Stimulated activated naive CD8-positive, alpha-beta T cell treated with anti-CD3 and anti-CD28 coated beads, Interleukin-15, Interleukin-2, amounts not matched to agents 100 ng/mL and 50 ng/mL, for 24 hours (primary cell): Measurements from ENCODE around the gene LYAR.

Experiments used
- H3K27ac Mint-ChIP-seq: one replicate; pipeline ENCODE4 v1.8.0; 2021; ENCODE audit warnings: mild to moderate bottlenecking, mixed read lengths
- H3K27me3 Mint-ChIP-seq: one replicate; pipeline ENCODE4 v1.8.0; 2021; ENCODE audit warnings: mixed read lengths
- H3K36me3 Mint-ChIP-seq: one replicate; pipeline ENCODE4 v1.8.0; 2021; ENCODE audit warnings: low read depth, mixed read lengths
- H3K4me1 Mint-ChIP-seq: one replicate; pipeline ENCODE4 v1.8.0; 2021; ENCODE audit warnings: low read depth, mixed read lengths
- H3K4me3 Mint-ChIP-seq: one replicate; pipeline ENCODE4 v1.8.0; 2021; ENCODE audit warnings: mild to moderate bottlenecking, mixed read lengths
- H3K9me3 Mint-ChIP-seq: one replicate; pipeline ENCODE4 v1.8.0; 2021; ENCODE audit warnings: mixed read lengths

LYAR gene, protein sequence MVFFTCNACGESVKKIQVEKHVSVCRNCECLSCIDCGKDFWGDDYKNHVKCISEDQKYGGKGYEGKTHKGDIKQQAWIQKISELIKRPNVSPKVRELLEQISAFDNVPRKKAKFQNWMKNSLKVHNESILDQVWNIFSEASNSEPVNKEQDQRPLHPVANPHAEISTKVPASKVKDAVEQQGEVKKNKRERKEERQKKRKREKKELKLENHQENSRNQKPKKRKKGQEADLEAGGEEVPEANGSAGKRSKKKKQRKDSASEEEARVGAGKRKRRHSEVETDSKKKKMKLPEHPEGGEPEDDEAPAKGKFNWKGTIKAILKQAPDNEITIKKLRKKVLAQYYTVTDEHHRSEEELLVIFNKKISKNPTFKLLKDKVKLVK

GRCh38 chr4:4289941-4290850 lies at the start of gene LYAR, which contains the start of gene ZBTB49:
Gene LYAR (minus strand): TSS chr4:4290154. CDS start chr4:4283742, 6,412 bp downstream.
Gene ZBTB49 (plus strand): TSS chr4:4290251. CDS start chr4:4299946, 9,695 bp downstream.
- peak within 1 kb of the TSS; percentile 93 for H3K4me3 Mint-ChIP-seq
- peak within 1 kb of the TSS; percentile 87 for H3K27ac Mint-ChIP-seq
- no peaks in the 10 kb centered on the region for H3K9me3 Mint-ChIP-seq
- no peaks in the 10 kb centered on the region for H3K27me3 Mint-ChIP-seq
- H3K36me3 Mint-ChIP-seq = peaks cover 40% of the 10 kb centered on the region
- peaks cover 49% of the 10 kb centered on the region for H3K4me1 Mint-ChIP-seq

DNA sequence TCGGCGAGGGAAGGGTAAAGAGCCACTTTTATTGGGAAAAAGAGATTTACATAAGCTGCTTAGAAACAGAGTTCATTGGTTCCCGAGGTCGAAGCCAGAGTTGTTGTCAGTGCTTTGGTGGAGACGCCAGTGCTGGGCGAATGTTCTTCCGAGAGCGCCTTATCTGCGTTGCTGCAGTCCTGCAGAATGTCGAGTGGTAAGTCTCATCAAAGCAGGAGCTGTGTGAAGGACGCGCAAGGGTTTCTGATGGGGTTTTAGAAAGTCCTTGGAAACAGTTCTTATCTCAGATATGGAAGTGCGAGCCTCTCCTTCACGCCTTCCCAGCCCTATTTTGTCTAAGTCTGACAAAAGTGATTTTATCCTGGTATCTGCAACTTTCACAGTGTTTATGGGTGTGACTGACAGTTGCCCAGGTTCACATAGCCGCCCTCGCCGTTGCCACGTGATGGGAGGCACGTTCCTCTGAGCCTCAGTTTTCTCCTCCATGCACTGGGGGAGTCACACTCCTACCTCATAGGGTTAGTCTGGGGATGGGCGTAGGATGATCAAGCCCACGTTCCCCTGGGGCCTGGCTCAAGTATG lies 49.6 kb upstream of the LYAR start:
- Mint-ChIP-seq H3K4me3 (no peak overlapping the region), H3K27ac (no peak overlapping the region), H3K4me1 (peaks cover 11% of the 10 kb centered on the region), H3K9me3 (no peaks in the 10 kb centered on the region), H3K36me3 (no peaks in the 10 kb centered on the region), H3K27me3 (no peaks in the 10 kb centered on the region)

DNA sequence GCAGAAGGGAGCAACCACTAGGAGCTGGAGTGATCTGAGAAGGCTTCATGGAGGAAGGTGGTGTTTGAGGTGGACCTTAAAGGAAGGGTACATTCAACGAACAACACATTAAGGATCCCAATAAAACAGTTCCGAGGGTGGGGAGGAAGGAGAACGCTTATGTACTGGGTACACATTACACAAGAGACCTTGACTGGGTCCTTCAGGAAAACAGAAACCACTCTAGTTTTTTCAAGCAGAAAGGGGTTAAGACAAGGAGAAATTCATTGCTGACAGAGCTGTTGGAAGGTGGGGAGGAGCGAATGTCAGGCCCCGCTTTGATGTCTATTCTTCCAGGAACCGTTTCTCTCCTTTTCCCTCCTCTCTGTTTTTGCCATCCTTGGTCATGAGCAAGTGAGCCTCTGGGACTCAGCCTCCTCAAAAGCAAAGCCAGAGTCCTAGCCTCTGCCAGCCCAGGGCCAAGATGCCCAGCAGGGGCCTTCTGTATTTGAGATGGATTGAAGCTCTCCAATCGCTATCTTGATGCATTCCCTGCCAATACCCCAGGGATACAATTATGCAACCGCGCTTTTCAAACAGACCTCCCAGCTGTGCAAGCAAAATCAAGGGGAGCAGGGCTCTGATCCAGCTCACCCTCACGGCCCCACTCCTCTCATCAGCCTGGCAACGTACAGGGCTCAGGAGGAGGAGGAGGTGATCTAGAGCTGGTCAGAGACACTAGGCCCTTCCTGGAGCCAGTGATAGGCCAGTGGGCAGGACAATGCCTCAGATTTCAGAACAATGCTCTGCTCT lies 48.5 kb upstream of the LYAR start:
- Mint-ChIP-seq H3K36me3 (no peaks in the 10 kb centered on the region), H3K4me1 (peaks cover 11% of the 10 kb centered on the region), H3K27ac (no peak overlapping the region), H3K4me3 (no peak overlapping the region), H3K9me3 (no peaks in the 10 kb centered on the region), H3K27me3 (no peaks in the 10 kb centered on the region)

DNA sequence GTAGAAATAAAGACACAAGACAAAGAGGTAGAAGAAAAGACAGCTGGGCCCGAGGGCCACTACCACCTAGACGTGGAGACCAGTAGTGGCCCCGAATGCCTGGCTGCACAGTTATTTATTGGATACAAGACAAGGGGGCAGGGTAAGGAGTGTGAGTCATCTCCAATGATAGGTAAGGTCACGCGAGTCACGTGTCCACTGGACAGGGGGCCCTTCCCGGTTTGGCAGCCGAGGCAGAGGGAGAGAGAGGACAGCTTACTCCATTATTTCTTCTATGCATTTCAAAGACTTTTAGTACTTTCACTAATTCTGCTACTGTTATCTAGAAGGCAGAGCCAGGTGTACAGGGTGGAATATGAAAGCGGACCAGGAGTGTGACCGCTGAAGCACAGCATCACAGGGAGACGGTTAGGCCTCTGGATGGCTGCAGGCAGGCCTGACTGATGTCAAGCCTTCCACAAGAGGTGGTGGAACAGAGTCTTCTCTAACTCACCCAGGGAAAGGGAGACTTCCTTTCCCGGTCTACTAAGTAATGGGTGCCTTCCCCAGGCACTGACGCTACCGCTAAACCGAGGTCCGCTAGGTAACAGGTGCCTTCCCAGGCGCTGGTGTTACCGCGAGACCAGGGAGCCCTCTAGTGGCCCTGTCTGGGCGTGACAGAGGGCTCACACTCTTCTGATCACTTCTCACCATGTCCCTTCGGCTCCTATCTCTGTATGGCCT lies 45.0 kb upstream of the LYAR start:
- Mint-ChIP-seq H3K27ac (no peak overlapping the region), H3K27me3 (no peaks in the 10 kb centered on the region), H3K4me3 (no peak overlapping the region), H3K9me3 (no peaks in the 10 kb centered on the region), H3K36me3 (no peaks in the 10 kb centered on the region), H3K4me1 (peaks cover 8% of the 10 kb centered on the region)

- no peaks in the 10 kb centered on the region for H3K27me3 Mint-ChIP-seq
- no peak overlapping the region for H3K27ac Mint-ChIP-seq
- H3K4me3 Mint-ChIP-seq = no peak overlapping the region
- peaks cover 8% of the 10 kb centered on the region for H3K4me1 Mint-ChIP-seq
- H3K9me3 Mint-ChIP-seq = no peaks in the 10 kb centered on the region
- H3K36me3 Mint-ChIP-seq = no peaks in the 10 kb centered on the region
These were observed 43.3 kb upstream of the LYAR start for GRCh38 chr4:4333265-4333706.

DNA sequence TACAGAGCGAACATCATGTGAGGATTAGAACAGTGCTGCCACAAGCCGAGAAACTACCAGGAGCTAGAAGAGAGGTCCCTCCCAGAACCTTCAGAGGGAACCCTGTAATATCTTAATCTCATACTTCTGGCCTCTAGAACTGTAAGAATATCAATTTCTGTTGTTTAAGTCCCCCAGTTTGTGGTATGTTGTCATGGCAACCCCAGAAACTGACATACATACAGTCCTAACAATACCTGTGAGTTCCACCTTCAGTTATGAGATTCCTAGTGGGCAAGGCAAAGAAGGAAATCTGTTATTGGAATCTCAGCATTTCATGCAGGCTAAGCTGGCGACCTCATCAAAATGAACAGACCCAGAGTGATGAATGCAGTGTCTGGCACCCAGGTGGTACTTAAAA lies 42.6 kb upstream of the LYAR start:
- H3K27ac Mint-ChIP-seq = no peak overlapping the region
- H3K4me3 Mint-ChIP-seq = no peak overlapping the region

GRCh38 chr4:4330794-4331193 lies 40.8 kb upstream of the LYAR start:
- H3K27ac Mint-ChIP-seq = no peak overlapping the region
- H3K9me3 Mint-ChIP-seq = no peaks in the 10 kb centered on the region
- H3K27me3 Mint-ChIP-seq = no peaks in the 10 kb centered on the region
- no peak overlapping the region for H3K4me3 Mint-ChIP-seq
- H3K36me3 Mint-ChIP-seq = no peaks in the 10 kb centered on the region
- H3K4me1 Mint-ChIP-seq = peaks cover 8% of the 10 kb centered on the region

More for the DNA sequence above, 42.6 kb upstream of the LYAR start:
- no peaks in the 10 kb centered on the region for H3K27me3 Mint-ChIP-seq
- peaks cover 8% of the 10 kb centered on the region for H3K4me1 Mint-ChIP-seq
- H3K9me3 Mint-ChIP-seq = no peaks in the 10 kb centered on the region
- H3K36me3 Mint-ChIP-seq = no peaks in the 10 kb centered on the region

- Mint-ChIP-seq H3K36me3 (no peaks in the 10 kb centered on the region), H3K9me3 (no peaks in the 10 kb centered on the region), H3K27me3 (no peaks in the 10 kb centered on the region), H3K27ac (no peak overlapping the region), H3K4me3 (no peak overlapping the region), H3K4me1 (no peaks in the 10 kb centered on the region)
These were observed 39.5 kb upstream of the LYAR start for GRCh38 chr4:4329496-4329895.

- H3K4me3 Mint-ChIP-seq = no peak overlapping the region
- no peaks in the 10 kb centered on the region for H3K9me3 Mint-ChIP-seq
- H3K36me3 Mint-ChIP-seq = no peaks in the 10 kb centered on the region
- no peaks in the 10 kb centered on the region for H3K27me3 Mint-ChIP-seq
- H3K4me1 Mint-ChIP-seq = no peaks in the 10 kb centered on the region
- no peak overlapping the region for H3K27ac Mint-ChIP-seq
These were observed 38.9 kb upstream of the LYAR start for GRCh38 chr4:4328840-4329239.

DNA sequence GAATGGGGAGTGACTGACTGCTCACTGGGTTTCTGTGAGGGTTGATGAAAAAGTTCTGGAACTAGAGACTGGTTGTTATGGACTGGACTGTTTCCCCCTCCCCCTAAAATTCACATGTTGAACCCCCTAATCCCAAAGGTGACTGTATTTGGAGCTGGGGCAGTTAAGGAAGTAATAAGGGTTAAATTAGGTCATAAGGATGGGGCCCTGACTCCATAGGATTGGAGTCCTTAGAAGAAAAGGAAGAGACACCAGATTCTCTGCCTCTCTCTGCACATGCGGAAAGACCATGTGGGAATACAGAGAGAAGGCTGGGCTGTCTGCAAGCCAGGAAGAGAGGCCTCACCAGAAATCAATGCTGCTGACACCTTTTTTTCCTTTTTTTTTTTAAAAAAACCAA lies 38.3 kb upstream of the LYAR start:
- H3K9me3 Mint-ChIP-seq = no peaks in the 10 kb centered on the region
- H3K4me3 Mint-ChIP-seq = no peak overlapping the region
- no peak overlapping the region for H3K27ac Mint-ChIP-seq
- no peaks in the 10 kb centered on the region for H3K27me3 Mint-ChIP-seq
- no peaks in the 10 kb centered on the region for H3K4me1 Mint-ChIP-seq
- H3K36me3 Mint-ChIP-seq = peaks cover 2% of the 10 kb centered on the region

DNA sequence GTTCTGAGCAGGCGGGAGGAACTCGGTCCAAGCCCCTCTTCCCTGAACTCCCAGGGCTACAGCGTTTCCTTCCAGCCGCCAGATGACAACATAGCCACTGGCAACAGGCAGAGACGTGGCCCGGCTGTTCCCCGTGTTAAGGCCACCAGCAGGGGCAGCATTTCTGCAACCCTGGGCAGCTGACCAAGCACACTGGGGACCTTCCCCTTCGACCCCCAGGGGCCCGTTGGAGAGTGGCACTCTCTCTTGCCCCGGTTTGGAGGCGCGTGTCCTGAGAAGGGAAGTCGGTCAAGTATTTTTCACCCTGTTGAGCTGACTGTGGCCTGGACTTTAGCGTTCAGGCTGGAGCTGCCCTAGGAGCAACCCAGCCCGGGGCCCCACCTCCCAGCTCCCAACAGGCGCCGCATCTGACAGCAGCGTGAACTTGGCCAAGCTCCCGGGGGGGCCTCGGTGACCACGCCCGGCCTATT lies 37.7 kb upstream of the LYAR start:
- H3K4me1 Mint-ChIP-seq = no peaks in the 10 kb centered on the region
- no peaks in the 10 kb centered on the region for H3K27me3 Mint-ChIP-seq
- no peaks in the 10 kb centered on the region for H3K9me3 Mint-ChIP-seq
- no peak overlapping the region for H3K27ac Mint-ChIP-seq
- peaks cover 4% of the 10 kb centered on the region for H3K36me3 Mint-ChIP-seq
- H3K4me3 Mint-ChIP-seq = no peak overlapping the region

- peaks cover 17% of the 10 kb centered on the region for H3K36me3 Mint-ChIP-seq
- H3K4me1 Mint-ChIP-seq = no peaks in the 10 kb centered on the region
- no peaks in the 10 kb centered on the region for H3K27me3 Mint-ChIP-seq
- H3K9me3 Mint-ChIP-seq = no peaks in the 10 kb centered on the region
- no peak overlapping the region for H3K27ac Mint-ChIP-seq
- H3K4me3 Mint-ChIP-seq = no peak overlapping the region
These were observed 36.2 kb upstream of the LYAR start for GRCh38 chr4:4326166-4326565.

- H3K9me3 Mint-ChIP-seq = no peaks in the 10 kb centered on the region
- no peaks in the 10 kb centered on the region for H3K4me1 Mint-ChIP-seq
- no peak overlapping the region for H3K4me3 Mint-ChIP-seq
- H3K27me3 Mint-ChIP-seq = no peaks in the 10 kb centered on the region
- H3K27ac Mint-ChIP-seq = no peak overlapping the region
- H3K36me3 Mint-ChIP-seq = peaks cover 23% of the 10 kb centered on the region
These were observed 35.4 kb upstream of the LYAR start for GRCh38 chr4:4325321-4325720.
